IPS-11a (cell line): ENCODE results near the gene MARS1.
"Not testable (repeated sequence)": the region's sequence is repeated elsewhere in the genome, so short reads cannot be mapped to it uniquely, and the experiment has no call there.

Experiments
- H3K4me3 ChIP-seq: one replicate; pipeline ENCODE4 v1.5.1; 2013; ENCODE audit warnings: low read depth, low read length, control low read depth

The MARS1 gene

GRCh38 chr12:57547288-57548012 is 59.6 kb downstream of the MARS1 start:
- H3K4me3 ChIP-seq, result peak overlapping the region; percentile 87

GRCh38 chr12:57548013-57548315 is 60.1 kb downstream of the MARS1 start:
- H3K4me3 ChIP-seq, result no peak overlapping the region

GRCh38 chr12:57548488-57548887 is 60.6 kb downstream of the MARS1 start:
- no peak overlapping the region for H3K4me3 ChIP-seq

DNA sequence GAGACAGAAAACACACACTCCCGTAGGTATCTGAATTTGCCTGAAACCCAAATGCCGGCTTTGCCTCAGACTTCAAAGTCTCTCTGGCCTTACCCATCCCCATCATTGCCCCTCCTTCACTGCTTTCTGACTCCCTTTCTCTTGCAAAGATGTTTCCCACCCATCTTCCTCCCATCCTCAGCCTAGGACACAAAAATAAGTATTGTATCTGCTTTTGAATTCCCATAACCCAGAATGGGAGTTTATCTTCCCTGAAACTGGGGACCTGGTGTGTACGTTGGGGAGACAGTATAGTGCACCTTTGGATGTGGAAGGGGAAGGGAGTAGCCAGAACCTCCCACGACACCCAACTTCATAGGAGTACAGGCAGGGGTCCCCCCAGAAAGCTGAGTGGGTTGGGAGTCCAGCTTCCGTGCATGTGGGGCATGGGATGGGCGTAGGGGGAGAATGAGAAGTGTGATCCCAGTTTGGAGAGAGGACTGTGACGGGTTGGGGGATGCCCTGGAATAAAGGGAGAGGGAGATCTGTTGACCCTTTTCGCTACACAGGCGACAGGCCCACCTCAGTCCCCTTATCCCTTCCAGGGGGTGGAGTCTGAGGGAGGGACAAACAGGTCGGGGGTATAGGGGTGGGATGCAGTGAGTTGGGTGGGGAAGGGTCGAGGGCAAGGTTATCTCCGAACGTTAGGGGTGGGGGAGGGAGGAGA is 61.5 kb downstream of the MARS1 start:
- peak overlapping the region; percentile 88 for H3K4me3 ChIP-seq

GRCh38 chr12:57549909-57550640 is 62.2 kb downstream of the MARS1 start, which contains the start of gene KIF5A:
Gene KIF5A, plus strand, starts transcription at chr12:57550044. Its CDS starts 228 bp downstream, at chr12:57550272.
- peak within 1 kb of the TSS; percentile 88 for H3K4me3 ChIP-seq

- H3K4me3 ChIP-seq, result peak overlapping the region; percentile 88
Observed at GRCh38 chr12:57550641-57551549, 63.0 kb downstream of the MARS1 start.

DNA sequence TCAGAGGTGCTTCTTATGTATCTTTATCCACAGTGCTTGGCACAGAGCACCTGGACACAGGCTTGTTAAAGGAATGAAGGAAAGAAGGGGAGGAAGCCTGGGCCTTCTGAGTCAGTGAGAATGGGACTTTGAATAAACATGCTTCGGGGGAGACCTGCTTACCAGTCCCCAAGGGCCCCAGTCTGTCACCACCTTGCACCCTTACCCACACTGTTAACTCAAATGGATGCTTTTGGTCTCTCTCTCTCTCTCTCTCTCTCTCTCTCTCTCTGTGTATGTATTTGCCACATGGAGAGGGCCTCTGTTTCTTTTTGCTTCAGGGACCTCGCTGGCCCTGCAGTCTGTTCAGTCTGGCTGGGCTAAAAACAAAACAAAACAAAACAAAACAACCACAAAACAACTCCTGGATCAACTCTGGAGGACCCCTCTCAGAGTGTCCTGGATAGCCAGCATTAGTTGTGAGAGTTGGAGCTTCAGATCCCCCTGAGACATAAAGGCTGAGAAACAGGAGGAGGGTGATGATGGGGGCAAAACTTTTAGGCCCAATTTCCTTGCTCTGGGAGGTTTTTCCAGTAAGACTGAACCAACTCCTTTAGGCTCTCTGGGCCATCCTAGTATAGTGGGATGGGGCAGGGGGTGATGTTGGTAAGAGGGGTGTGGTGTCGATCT is 63.9 kb downstream of the MARS1 start:
- H3K4me3 ChIP-seq, result no peak overlapping the region

DNA sequence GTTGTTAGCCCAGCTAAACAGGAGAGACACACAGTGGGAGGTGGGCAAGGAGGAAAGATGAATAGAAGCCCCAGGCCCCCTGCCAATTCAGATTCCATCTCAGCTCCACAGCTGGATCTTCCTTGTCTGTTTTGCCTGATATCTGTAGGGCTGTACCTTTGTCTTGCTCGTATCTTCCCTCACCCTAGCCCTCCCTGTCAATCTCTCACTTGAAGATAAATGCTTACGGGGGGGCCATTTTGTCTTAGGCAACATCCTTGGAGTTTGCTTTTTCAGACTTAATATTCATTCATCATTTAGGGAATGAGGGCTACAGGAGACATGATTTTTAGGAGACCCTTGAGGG is 64.4 kb downstream of the MARS1 start:
- no peak overlapping the region for H3K4me3 ChIP-seq

DNA sequence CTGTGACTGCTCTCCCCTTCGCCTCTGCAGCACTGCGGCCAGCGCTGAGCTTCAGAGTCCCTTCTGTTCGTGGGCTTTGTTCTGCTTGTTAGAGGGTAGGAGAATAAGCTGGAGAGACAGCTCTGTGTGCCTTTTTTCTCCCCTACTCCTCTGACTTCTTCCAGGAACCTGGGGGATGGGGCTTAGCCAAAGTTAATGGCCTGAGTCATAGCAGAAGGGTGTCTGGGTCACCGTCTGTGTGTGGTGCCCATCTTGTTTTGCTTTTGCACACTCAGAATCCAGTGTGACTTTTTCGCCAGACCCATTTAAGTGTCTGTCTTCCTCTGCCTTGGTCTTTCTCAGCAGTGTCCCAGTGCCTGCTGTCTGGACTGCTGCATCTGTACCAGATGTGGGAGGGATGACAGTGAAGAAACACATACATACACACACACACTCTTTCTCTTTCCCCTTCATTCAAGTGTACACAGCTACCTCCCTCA is 65.0 kb downstream of the MARS1 start:
- no peak overlapping the region for H3K4me3 ChIP-seq

DNA sequence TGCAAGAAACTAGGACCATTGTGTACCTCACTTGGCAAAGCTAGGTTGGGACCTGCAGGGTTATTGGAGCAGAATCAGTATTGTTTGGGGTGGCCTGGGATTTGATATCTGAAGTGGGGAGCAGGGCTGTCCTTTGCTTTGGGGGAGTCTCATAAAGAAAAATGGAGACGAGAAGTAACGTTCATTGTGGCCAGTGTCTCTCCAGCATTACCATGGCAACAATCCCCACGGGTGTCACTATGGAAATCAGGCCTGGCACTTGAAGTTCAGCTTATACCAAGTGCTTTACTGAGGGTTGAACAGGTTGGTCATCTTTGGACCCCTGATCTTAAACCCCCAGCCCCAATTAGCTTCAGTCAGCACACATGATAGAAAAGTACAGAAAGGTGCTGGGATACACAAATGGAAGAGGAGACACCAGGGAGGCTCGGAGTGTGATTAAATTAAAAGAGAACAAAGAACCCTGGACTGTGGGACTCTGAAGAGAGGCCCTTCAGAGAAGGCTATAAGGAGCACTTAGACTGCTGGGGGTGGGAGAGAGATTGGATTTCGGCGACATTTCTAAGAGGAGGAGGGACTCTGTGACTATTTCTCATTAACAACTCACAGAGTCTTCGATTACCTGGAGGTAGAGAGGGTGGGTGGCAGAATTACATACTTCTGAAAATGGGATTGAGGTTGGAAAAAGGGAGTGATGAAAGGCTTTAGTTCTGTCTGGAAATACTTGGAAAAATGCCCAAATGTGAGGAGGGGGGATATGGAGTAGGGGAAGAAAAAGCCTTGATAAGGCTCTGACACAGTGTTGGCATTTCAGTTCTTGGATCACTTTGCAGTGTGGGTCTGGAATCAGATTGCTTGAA is 65.7 kb downstream of the MARS1 start:
- H3K4me3 ChIP-seq, result no peak overlapping the region

DNA sequence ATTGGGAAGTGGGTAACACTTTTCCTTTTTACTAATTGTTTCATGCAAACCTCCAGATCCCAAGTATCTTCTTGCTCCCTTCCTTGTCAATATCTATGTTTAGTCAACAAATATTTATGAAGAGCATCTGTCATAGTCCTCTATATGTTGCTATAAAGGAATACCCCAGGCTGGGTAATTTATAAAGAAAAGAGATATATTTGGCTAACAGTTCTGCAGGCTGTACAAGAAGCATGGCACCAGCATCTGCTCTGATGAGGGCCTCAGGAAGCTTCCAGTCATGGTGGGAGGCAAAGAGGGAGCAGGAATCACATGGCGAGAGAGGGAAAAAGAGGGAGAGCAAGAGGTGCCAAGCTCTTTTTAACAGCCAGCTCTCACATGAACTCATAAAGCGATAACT is 66.6 kb downstream of the MARS1 start:
- no peak overlapping the region for H3K4me3 ChIP-seq

DNA sequence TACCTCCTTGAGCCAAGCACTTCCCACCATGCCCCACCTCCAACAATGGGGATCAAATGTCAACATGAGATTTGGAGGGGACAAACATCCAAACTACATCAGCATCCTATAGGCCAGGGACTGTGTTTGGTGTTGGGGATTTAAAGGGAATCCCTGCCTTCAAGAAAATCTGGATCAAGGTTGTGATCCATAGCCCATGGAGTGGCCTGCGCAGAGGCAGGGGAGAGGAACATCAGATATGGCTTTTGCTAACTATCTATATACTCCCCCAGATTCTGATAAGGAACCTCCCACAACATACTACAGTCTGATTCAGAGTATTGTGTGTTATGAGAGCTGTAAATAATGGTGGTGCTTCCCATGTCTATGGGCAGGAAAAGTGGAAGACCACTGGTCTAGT is 67.0 kb downstream of the MARS1 start:
- H3K4me3 ChIP-seq, result no peak overlapping the region

- no peak overlapping the region for H3K4me3 ChIP-seq
Observed at GRCh38 chr12:57558864-57559263, 71.0 kb downstream of the MARS1 start.

DNA sequence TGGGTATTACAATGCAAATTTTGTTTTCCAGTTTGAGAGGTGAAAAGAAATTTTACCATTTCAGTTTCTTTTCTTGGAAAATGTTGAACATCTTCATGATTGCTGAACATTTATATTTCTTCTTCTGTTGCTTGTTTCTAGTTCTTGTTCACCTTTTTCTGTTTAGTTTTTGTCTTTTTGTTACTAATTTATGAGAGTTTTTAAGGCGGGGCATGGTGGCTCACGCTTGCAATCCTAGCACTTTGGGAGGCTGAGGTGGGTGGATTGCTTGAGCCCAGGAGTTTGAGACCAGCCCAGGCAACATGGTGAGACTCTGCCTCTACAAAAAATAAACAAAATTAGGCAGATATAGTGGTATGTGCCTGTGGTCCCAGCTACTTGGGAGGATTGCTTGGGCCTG is 72.6 kb downstream of the MARS1 start:
- H3K4me3 ChIP-seq, result no peak overlapping the region

DNA sequence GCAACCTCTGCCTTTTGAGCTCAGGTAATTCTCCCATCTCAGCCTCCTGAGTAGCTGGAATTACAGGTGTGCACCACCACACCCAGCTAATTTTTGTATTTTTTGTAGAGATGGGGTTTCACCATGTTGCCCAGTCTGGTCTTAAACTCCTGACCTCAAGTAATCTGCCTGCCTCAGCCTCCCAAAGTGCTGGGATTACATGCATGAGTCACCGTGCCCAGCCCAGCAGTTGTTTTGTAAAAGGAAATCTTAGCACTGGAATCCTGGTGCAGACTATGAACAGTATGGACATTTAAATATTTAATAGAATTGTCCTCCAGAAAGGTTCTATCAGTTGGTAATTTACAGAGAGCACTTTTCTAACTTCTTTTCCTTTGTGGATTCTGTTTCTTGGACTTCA is 73.2 kb downstream of the MARS1 start:
- H3K4me3 ChIP-seq, result not testable (repeated sequence)

GRCh38 chr12:57563358-57563757 is 75.5 kb downstream of the MARS1 start:
- H3K4me3 ChIP-seq, result no peak overlapping the region

DNA sequence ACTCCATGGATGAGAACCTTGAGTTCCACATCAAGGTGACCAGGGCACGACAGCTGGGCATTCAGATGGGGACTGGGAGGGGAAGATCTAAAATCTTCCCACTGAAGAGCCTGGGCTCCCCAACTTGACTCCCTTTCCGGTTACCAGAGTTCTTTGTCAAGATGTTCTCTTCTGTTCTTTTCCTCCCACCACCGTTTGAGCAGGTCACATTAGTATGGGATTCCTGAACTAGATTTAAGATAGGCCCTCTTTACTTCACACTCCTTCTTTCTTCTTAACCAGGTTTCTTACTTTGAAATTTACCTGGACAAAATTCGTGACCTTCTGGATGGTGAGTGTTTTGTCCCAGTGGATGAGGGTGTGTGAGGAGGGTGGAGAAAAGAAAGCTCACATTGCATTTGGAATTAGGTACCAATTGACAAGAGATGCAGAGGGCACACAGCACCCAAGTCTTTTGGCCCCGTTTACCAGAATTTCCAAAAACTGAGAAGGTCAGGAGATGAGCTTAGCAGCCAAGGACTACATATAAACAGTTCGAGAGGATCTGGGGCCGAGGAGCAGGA is 76.4 kb downstream of the MARS1 start:
- H3K4me3 ChIP-seq, result no peak overlapping the region
